ENCODE data around the gene NHERF1. TPM values are rescaled to one million over a fixed set of nuclear protein-coding genes. Genes with fewer than 3 reads are reported as not detected.

NHERF1 gene
- total RNA-seq, 1 donor: 22.1 TPM

- Histone ChIP-seq H3K4me1 (ENCODE audit: insufficient read depth, low read length) (peaks cover 35% of the 10 kb centered on the region), H3K36me3 (ENCODE audit: insufficient read depth, low read length) (no peaks in the 10 kb centered on the region), H3K27me3 (ENCODE audit: insufficient read depth, low read length) (no peaks in the 10 kb centered on the region), H3K27ac (ENCODE audit: low read depth, low read length) (no peak overlapping the region), H3K4me2 (ENCODE audit: insufficient read depth, low read length) (no peak overlapping the region), H3K4me3 (ENCODE audit: insufficient read depth, low read length) (no peak overlapping the region), H3K79me2 (ENCODE audit: insufficient read depth, low read length) (peaks cover 43% of the 10 kb centered on the region), H2AFZ (ENCODE audit: low read length) (no peak overlapping the region), H4K20me1 (ENCODE audit: insufficient read depth, low read length) (peaks cover 23% of the 10 kb centered on the region), H3K9me3 (ENCODE audit: low read depth, low read length) (no peaks in the 10 kb centered on the region)
- DNase-seq (ENCODE audit: insufficient read length, low spot score, missing footprints): no peak
- TF ChIP-seq CTCF (IDR thresholded peaks at IDR 0.05; ENCODE audit: extremely low read depth, low read depth, low read length): no peak
Observed at GRCh38 chr17:74756891-74757290, 8.5 kb downstream of the NHERF1 start.

DNA sequence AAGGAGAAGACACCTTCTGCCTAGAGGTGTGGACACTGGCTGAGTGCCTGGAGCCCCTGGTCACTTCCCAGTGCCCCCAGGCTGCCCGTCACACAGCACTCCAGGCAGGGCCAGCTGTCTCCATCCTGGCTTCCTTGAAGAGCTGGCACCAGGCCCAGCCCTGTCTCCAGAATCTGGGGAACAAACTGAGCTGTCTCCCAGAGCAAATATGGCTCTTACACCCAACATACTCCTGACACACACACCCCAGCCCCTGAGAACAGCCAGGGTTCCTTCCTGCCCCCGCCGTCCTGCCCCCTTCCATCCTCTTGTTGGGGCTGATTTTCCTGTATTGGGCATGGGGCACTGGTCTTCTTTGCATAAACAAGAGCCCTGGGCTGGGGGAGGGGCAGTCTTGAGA, 9.1 kb downstream of the NHERF1 start:
- Histone ChIP-seq H4K20me1 (ENCODE audit: insufficient read depth, low read length) (peaks cover 23% of the 10 kb centered on the region), H3K27ac (ENCODE audit: low read depth, low read length) (no peak overlapping the region), H2AFZ (ENCODE audit: low read length) (no peak overlapping the region), H3K36me3 (ENCODE audit: insufficient read depth, low read length) (no peaks in the 10 kb centered on the region), H3K4me1 (ENCODE audit: insufficient read depth, low read length) (peaks cover 35% of the 10 kb centered on the region), H3K4me3 (ENCODE audit: insufficient read depth, low read length) (no peak overlapping the region), H3K9me3 (ENCODE audit: low read depth, low read length) (no peaks in the 10 kb centered on the region), H3K79me2 (ENCODE audit: insufficient read depth, low read length) (peaks cover 38% of the 10 kb centered on the region), H3K27me3 (ENCODE audit: insufficient read depth, low read length) (no peaks in the 10 kb centered on the region), H3K4me2 (ENCODE audit: insufficient read depth, low read length) (no peak overlapping the region)
- DNase-seq (ENCODE audit: insufficient read length, low spot score, missing footprints): peak; percentile 85
- TF ChIP-seq CTCF (IDR thresholded peaks at IDR 0.05; ENCODE audit: extremely low read depth, low read depth, low read length): no peak

DNA sequence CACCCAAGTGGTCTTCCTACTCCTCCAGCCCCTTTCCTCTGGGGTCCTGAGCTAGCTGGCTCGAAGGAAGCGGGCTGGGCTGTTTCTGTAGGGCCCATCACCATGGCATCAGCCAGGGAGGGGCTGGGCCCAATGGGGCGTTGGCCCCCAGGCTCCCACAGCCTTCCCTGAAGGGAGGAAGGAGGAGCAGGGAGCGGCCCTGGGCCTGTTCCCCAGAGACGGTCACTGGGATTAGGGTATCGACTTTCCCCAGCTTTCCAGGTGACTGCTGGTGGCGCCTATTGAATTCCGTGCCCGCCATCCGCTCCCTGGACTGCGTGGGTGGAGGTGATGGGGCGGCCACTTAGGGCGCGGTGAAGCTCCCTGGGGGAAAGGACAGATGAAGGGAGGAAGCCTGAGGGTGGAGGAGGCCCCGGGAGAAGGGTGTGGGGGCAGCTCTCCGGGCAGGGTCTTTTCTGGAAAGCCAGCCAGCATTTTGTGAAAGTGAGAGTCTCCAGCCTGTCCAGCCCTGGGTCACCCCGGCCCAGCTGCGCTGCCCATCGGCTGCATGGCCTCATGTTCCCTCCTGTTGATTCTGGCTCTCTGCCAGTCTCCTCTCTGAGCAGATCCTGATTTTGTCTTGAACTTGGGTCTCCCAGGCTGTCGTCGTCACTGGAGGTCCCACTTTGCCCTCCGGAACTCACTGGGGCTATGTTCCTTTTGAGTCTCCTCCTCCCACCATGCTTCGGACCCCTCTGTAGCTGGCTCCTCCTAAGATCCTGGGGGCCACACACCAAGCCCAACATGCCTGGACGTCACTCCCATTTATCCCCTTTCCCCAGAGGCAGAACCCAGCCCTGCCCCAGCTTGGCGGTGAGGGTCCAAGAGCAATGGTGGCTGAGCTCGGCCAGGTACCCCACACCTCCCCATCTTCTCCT, 9.8 kb downstream of the NHERF1 start:
- H3K4me2 ChIP-seq (ENCODE audit: insufficient read depth, low read length): peak overlapping the region; percentile 61
- peaks cover 33% of the 10 kb centered on the region for H3K79me2 ChIP-seq (ENCODE audit: insufficient read depth, low read length)
- H3K27me3 ChIP-seq (ENCODE audit: insufficient read depth, low read length): no peaks in the 10 kb centered on the region
- H3K9me3 ChIP-seq (ENCODE audit: low read depth, low read length): no peaks in the 10 kb centered on the region
- H3K4me1 ChIP-seq (ENCODE audit: insufficient read depth, low read length): peaks cover 35% of the 10 kb centered on the region
- H2AFZ ChIP-seq (ENCODE audit: low read length): no peak overlapping the region
- TF ChIP-seq CTCF (IDR thresholded peaks at IDR 0.05; ENCODE audit: extremely low read depth, low read depth, low read length): no peak
- no peaks in the 10 kb centered on the region for H3K36me3 ChIP-seq (ENCODE audit: insufficient read depth, low read length)
- peaks cover 23% of the 10 kb centered on the region for H4K20me1 ChIP-seq (ENCODE audit: insufficient read depth, low read length)
- peak overlapping the region; percentile 25 for H3K4me3 ChIP-seq (ENCODE audit: insufficient read depth, low read length)
- no peak overlapping the region for H3K27ac ChIP-seq (ENCODE audit: low read depth, low read length)
- DNase-seq (ENCODE audit: insufficient read length, low spot score, missing footprints): peak; percentile 78

DNA sequence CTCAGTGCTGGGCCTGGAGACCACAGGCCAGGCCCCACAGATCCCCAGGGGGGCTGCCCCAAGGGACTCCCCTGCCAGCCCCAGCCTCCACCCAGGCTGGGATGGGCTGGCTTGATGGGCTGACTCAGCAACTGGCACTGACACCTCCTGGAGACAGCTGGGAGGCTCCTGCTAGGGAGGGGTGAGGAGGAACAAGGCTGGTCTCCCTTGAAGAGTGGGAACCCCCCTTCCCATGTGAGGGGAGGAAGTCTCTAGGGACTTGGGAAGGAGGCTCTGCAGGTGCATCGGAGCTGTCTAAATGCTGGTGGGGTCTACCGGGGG, 10.4 kb downstream of the NHERF1 start:
- Histone ChIP-seq H4K20me1 (ENCODE audit: insufficient read depth, low read length) (peaks cover 23% of the 10 kb centered on the region), H3K4me2 (ENCODE audit: insufficient read depth, low read length) (peak overlapping the region; percentile 61), H3K36me3 (ENCODE audit: insufficient read depth, low read length) (no peaks in the 10 kb centered on the region), H3K4me3 (ENCODE audit: insufficient read depth, low read length) (peak overlapping the region; percentile 25), H3K9me3 (ENCODE audit: low read depth, low read length) (no peaks in the 10 kb centered on the region), H3K4me1 (ENCODE audit: insufficient read depth, low read length) (peaks cover 35% of the 10 kb centered on the region), H3K27ac (ENCODE audit: low read depth, low read length) (no peak overlapping the region), H3K79me2 (ENCODE audit: insufficient read depth, low read length) (peaks cover 33% of the 10 kb centered on the region), H2AFZ (ENCODE audit: low read length) (no peak overlapping the region), H3K27me3 (ENCODE audit: insufficient read depth, low read length) (no peaks in the 10 kb centered on the region)
- TF ChIP-seq CTCF (IDR thresholded peaks at IDR 0.05; ENCODE audit: extremely low read depth, low read depth, low read length): no peak
- DNase-seq (ENCODE audit: insufficient read length, low spot score, missing footprints): peak; percentile 98
